Testis (tissue), 2 donors: Measurements from ENCODE around the gene GRXCR2.
A peak's percentile ranks its signal among the peaks of the same experiment; 100 is the strongest.

Experiments used
- POLR2A ChIP-seq: fragments of 450-650 bp; IDR thresholded peaks from one replicate; pipeline ENCODE4 v1.6.1; 2017; ENCODE audit warnings: antibody characterized with exemption, mild to moderate bottlenecking, moderate library complexity
- TF ChIP-seq, protein P1 (sequence below), 3 experiments: fragments of 450-650 bp in 2 of 3; fragments of 200-600 bp in 1 of 3; sonication (generic) in 1 of 3; IDR thresholded peaks; one replicate each; pipeline ENCODE4 v1.5.1; 2016 to 2019; ENCODE audit warnings: antibody characterized with exemption in 3 of 3, mild to moderate bottlenecking in 2 of 3, moderate library complexity in 1 of 3

DNA sequence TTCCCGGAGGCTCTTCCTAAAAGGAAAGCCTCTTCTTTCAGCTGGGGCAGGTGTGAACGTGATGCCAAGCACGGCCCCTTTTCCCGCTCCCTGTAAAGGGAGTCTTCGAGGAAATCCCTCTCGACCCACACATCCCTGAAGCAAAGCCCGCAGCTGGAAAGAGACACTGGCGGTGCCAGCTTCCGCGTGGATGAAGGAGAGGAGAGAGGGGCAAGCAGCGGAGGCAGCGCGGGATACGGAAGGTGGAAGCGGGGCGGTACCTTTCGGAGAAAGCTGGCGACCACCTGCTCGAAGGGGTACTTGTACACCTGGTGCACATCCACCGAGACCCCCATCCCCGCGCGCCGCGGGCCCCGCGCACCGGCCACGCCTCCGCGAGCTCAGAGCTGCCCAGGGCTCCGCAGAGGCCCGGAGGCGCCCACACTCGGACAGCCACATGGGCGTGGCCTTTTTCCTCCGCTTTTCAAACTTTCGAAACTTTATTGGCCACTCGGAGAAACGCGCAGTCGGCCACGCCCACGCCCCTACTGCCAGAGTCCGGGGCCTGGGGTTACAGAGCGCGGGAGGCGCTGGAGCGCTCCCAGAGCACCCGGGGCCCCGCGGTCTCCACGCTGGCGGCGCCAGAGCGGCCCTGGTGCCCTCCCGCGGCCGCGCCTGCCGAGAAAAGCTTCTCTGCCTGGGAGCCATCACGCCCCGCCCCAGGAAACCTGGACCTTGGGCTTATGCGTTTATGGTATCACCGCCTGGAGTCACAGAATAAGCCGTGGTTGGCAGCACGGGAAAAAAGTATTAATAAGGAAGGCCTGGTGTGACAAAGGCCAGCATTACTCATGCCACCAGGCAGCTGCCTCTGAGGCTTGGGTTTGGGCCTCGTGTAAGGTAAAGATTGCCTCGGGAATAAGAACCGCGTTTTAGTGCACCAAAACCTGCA is 37.6 kb downstream of the GRXCR2 start, which contains the start of gene PRELID2:
- TF ChIP-seq POLR2A, result peak; percentile 15
- TF ChIP-seq, protein P1, sequence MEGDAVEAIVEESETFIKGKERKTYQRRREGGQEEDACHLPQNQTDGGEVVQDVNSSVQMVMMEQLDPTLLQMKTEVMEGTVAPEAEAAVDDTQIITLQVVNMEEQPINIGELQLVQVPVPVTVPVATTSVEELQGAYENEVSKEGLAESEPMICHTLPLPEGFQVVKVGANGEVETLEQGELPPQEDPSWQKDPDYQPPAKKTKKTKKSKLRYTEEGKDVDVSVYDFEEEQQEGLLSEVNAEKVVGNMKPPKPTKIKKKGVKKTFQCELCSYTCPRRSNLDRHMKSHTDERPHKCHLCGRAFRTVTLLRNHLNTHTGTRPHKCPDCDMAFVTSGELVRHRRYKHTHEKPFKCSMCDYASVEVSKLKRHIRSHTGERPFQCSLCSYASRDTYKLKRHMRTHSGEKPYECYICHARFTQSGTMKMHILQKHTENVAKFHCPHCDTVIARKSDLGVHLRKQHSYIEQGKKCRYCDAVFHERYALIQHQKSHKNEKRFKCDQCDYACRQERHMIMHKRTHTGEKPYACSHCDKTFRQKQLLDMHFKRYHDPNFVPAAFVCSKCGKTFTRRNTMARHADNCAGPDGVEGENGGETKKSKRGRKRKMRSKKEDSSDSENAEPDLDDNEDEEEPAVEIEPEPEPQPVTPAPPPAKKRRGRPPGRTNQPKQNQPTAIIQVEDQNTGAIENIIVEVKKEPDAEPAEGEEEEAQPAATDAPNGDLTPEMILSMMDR (IDR thresholded peaks at IDR 0.05), result no peak
